ENCODE results near the gene EXOC4.

- no peak for TF ChIP-seq CTCF (IDR thresholded peaks at IDR 0.05; ENCODE audit: control extremely low read depth in 1 of 3, insufficient read depth in 1 of 3, low read depth in 1 of 3, low read length in 3 of 3)
- TF ChIP-seq MAX (IDR thresholded peaks at IDR 0.05): no peak
- TF ChIP-seq KDM1A (IDR thresholded peaks at IDR 0.05; ENCODE audit: borderline replicate concordance, low read length): no peak
- TF ChIP-seq CREB1 (IDR thresholded peaks at IDR 0.05): no peak
- TF ChIP-seq POLR2AphosphoS5 (IDR thresholded peaks at IDR 0.05; ENCODE audit: low read depth, low read length): no peak
- no peak for TF ChIP-seq POLR2A (IDR thresholded peaks at IDR 0.05; ENCODE audit: control extremely low read depth in 1 of 2, low read depth in 2 of 2, low read length in 2 of 2)
- TF ChIP-seq EZH2 (IDR thresholded peaks at IDR 0.05; ENCODE audit: low read depth, low read length, severe bottlenecking): no peak
- no peak for TF ChIP-seq RNF2 (IDR thresholded peaks at IDR 0.05; ENCODE audit: borderline replicate concordance, low read depth, low read length, missing control alignments, poor library complexity, severe bottlenecking)
- no peak for TF ChIP-seq ASH2L (IDR thresholded peaks at IDR 0.05; ENCODE audit: low read length)
- TF ChIP-seq POU5F1 (IDR thresholded peaks at IDR 0.05; ENCODE audit: low read depth, low read length): no peak
- TF ChIP-seq USF2 (IDR thresholded peaks at IDR 0.05; ENCODE audit: low read length): no peak
- no peak for TF ChIP-seq SIRT6 (IDR thresholded peaks at IDR 0.05; ENCODE audit: low read length)
- TF ChIP-seq RAD21 (IDR thresholded peaks at IDR 0.05 in 1 of 2, conservative IDR thresholded peaks at IDR 0.05 in 1 of 2; ENCODE audit: low read depth in 2 of 2, low read length in 2 of 2): no peak
- no peak for TF ChIP-seq ATF2 (IDR thresholded peaks at IDR 0.05; ENCODE audit: low read length)
Measured at GRCh38 chr7:133428326-133428725, 175.4 kb downstream of the EXOC4 start.
